Measurements from ENCODE around the gene HARS1.
"Not testable (repeated sequence)": the region's sequence is repeated elsewhere in the genome, so short reads cannot be mapped to it uniquely, and the experiment has no call there.

HARS1 gene

GRCh38 chr5:140631831-140632365, 59.3 kb downstream of the HARS1 start:
- Mint-ChIP-seq H3K4me3 (peak overlapping the region; percentile 75), H3K27me3 (peaks cover 24% of the 10 kb centered on the region), H3K9me3 (peaks cover 13% of the 10 kb centered on the region), H3K27ac (no peak overlapping the region), H3K4me1 (peaks cover 33% of the 10 kb centered on the region), H3K36me3 (ENCODE audit: low read depth) (peaks cover 2% of the 10 kb centered on the region)
- DNase-seq = no peak
- peak; percentile 20 for ATAC-seq

GRCh38 chr5:140631036-140631417, 60.1 kb downstream of the HARS1 start:
- H3K27ac Mint-ChIP-seq = no peak overlapping the region
- ATAC-seq (no peak), DNase-seq (no peak)
- peak overlapping the region; percentile 25 for H3K4me3 Mint-ChIP-seq
- H3K9me3 Mint-ChIP-seq = peaks cover 13% of the 10 kb centered on the region
- H3K27me3 Mint-ChIP-seq = peaks cover 24% of the 10 kb centered on the region
- peaks cover 33% of the 10 kb centered on the region for H3K4me1 Mint-ChIP-seq
- peaks cover 2% of the 10 kb centered on the region for H3K36me3 Mint-ChIP-seq (ENCODE audit: low read depth)

GRCh38 chr5:140630292-140631035, 60.7 kb downstream of the HARS1 start:
- DNase-seq (no peak), ATAC-seq (no peak)
- H3K27ac Mint-ChIP-seq = no peak overlapping the region
- H3K4me3 Mint-ChIP-seq = no peak overlapping the region
- peaks cover 24% of the 10 kb centered on the region for H3K27me3 Mint-ChIP-seq
- H3K9me3 Mint-ChIP-seq = peaks cover 13% of the 10 kb centered on the region
- H3K36me3 Mint-ChIP-seq (ENCODE audit: low read depth) = peaks cover 2% of the 10 kb centered on the region
- H3K4me1 Mint-ChIP-seq = peaks cover 33% of the 10 kb centered on the region

GRCh38 chr5:140628711-140629110, 62.5 kb downstream of the HARS1 start:
- DNase-seq (no peak), ATAC-seq (no peak)
- Mint-ChIP-seq H3K4me1 (peaks cover 20% of the 10 kb centered on the region), H3K27ac (no peak overlapping the region), H3K9me3 (peaks cover 13% of the 10 kb centered on the region), H3K4me3 (no peak overlapping the region), H3K27me3 (peaks cover 22% of the 10 kb centered on the region), H3K36me3 (ENCODE audit: low read depth) (peaks cover 2% of the 10 kb centered on the region)

GRCh38 chr5:140627972-140628371, 63.2 kb downstream of the HARS1 start:
- peaks cover 13% of the 10 kb centered on the region for H3K4me1 Mint-ChIP-seq
- no peak for DNase-seq
- H3K4me3 Mint-ChIP-seq = no peak overlapping the region
- H3K9me3 Mint-ChIP-seq = peaks cover 13% of the 10 kb centered on the region
- no peak overlapping the region for H3K27ac Mint-ChIP-seq
- ATAC-seq = no peak
- H3K27me3 Mint-ChIP-seq = peaks cover 16% of the 10 kb centered on the region
- peaks cover 2% of the 10 kb centered on the region for H3K36me3 Mint-ChIP-seq (ENCODE audit: low read depth)

- ATAC-seq; H3K36me3 Mint-ChIP-seq (ENCODE audit: low read depth); DNase-seq; H3K4me1 Mint-ChIP-seq; H3K27ac Mint-ChIP-seq; H3K4me3 Mint-ChIP-seq: not testable (repeated sequence)
- peaks cover 13% of the 10 kb centered on the region for H3K9me3 Mint-ChIP-seq
- peaks cover 15% of the 10 kb centered on the region for H3K27me3 Mint-ChIP-seq
These were observed 66.3 kb downstream of the HARS1 start for GRCh38 chr5:140624886-140625285.

Data from activated naive CD8-positive, alpha-beta T cell treated with anti-CD3 and anti-CD28 coated beads, Interleukin-2, amount 50 U/mL, for 24 hours (primary cell).